Stomach smooth muscle (tissue), 2 donors: ENCODE data around the gene MCHR1.
A peak's percentile ranks its signal among the peaks of the same experiment; 100 is the strongest.
"Not testable (repeated sequence)": the region's sequence is repeated elsewhere in the genome, so short reads cannot be mapped to it uniquely, and the experiment has no call there.

Source experiments
- H3K27ac ChIP-seq: one replicate; pipeline ENCODE4 v1.7.0; 2013; ENCODE audit warnings: mild to moderate bottlenecking, low read length, inconsistent platforms
- H3K27me3 ChIP-seq, 2 donors: one replicate each; pipeline ENCODE4 v1.7.0; 2013; ENCODE audit warnings: low read length in 2 of 2; ENCODE audit not compliant: insufficient read depth in 2 of 2, control insufficient read depth in 1 of 2
- H3K36me3 ChIP-seq, 2 donors: one replicate each; pipeline ENCODE4 v1.7.0; 2013; ENCODE audit warnings: low read length in 2 of 2; ENCODE audit not compliant: control insufficient read depth in 2 of 2, insufficient read depth in 2 of 2
- H3K4me1 ChIP-seq: one replicate; pipeline ENCODE4 v1.7.0; 2013; ENCODE audit warnings: low read length; ENCODE audit not compliant: control insufficient read depth, insufficient read depth
- H3K4me3 ChIP-seq, 2 donors: one replicate each; pipeline ENCODE4 v1.7.0; 2013; ENCODE audit warnings: low read length in 2 of 2
- H3K9ac ChIP-seq, 2 donors: one replicate each; pipeline ENCODE4 v1.7.0; 2013; ENCODE audit warnings: low read length in 2 of 2, mild to moderate bottlenecking in 1 of 2
- H3K9me3 ChIP-seq, 2 donors: one replicate each; pipeline ENCODE4 v1.7.0; 2013; ENCODE audit warnings: low read length in 2 of 2; ENCODE audit not compliant: control insufficient read depth in 2 of 2
- donor health status: healthy.
- donor health status: Pancreatic carcinoma.

MCHR1 gene

GRCh38 chr22:40641269-40641668, 38.0 kb upstream of the MCHR1 start:
- Histone ChIP-seq H3K9me3 (no peaks in the 10 kb centered on the region), H3K27me3 (no peaks in the 10 kb centered on the region), H3K36me3 (no peaks in the 10 kb centered on the region)

GRCh38 chr22:40642316-40642715, 37.0 kb upstream of the MCHR1 start:
- no peaks in the 10 kb centered on the region for H3K36me3 ChIP-seq
- H3K27ac ChIP-seq: no peak overlapping the region
- H3K4me3 ChIP-seq: no peak overlapping the region
- no peaks in the 10 kb centered on the region for H3K27me3 ChIP-seq
- no peak overlapping the region for H3K9ac ChIP-seq
- no peaks in the 10 kb centered on the region for H3K9me3 ChIP-seq
- peaks cover 11% of the 10 kb centered on the region for H3K4me1 ChIP-seq

More at GRCh38 chr22:40641269-40641668, 38.0 kb upstream of the MCHR1 start:
- no peak overlapping the region for H3K9ac ChIP-seq
- H3K27ac ChIP-seq: no peak overlapping the region
- H3K4me3 ChIP-seq: no peak overlapping the region
- H3K4me1 ChIP-seq: peaks cover 13% of the 10 kb centered on the region

GRCh38 chr22:40645579-40646197, 33.6 kb upstream of the MCHR1 start:
- no peaks in the 10 kb centered on the region for H3K9me3 ChIP-seq
- peak overlapping the region in 1 of 2 donors; percentile 29 for H3K4me3 ChIP-seq
- peak overlapping the region in 1 of 2 donors; percentile 29 for H3K9ac ChIP-seq
- H3K4me1 ChIP-seq: peaks cover 3% of the 10 kb centered on the region
- H3K27me3 ChIP-seq: no peaks in the 10 kb centered on the region
- no peak overlapping the region for H3K27ac ChIP-seq
- H3K36me3 ChIP-seq: no peaks in the 10 kb centered on the region

- Histone ChIP-seq H3K27me3 (no peaks in the 10 kb centered on the region), H3K4me1 (peaks cover 19% of the 10 kb centered on the region), H3K27ac (no peak overlapping the region), H3K4me3 (no peak overlapping the region), H3K9me3 (no peaks in the 10 kb centered on the region), H3K9ac (no peak overlapping the region), H3K36me3 (no peaks in the 10 kb centered on the region)
These were observed 30.9 kb upstream of the MCHR1 start for GRCh38 chr22:40648386-40648785.

- H3K4me1 ChIP-seq: peaks cover 33% of the 10 kb centered on the region
- H3K27me3 ChIP-seq: no peaks in the 10 kb centered on the region
- peak overlapping the region; percentile 98 for H3K27ac ChIP-seq
- H3K9me3 ChIP-seq: no peaks in the 10 kb centered on the region
- no peaks in the 10 kb centered on the region for H3K36me3 ChIP-seq
- H3K9ac ChIP-seq: peak overlapping the region; percentile 59 to 99
- H3K4me3 ChIP-seq: peak overlapping the region in 1 of 2 donors; percentile 93
These were observed 28.2 kb upstream of the MCHR1 start for GRCh38 chr22:40651057-40651456.

- H3K9me3 ChIP-seq: no peaks in the 10 kb centered on the region
- H3K9ac ChIP-seq: peak overlapping the region; percentile 59 to 99
- H3K4me1 ChIP-seq: peaks cover 33% of the 10 kb centered on the region
- H3K27ac ChIP-seq: peak overlapping the region; percentile 98
- no peaks in the 10 kb centered on the region for H3K36me3 ChIP-seq
- no peaks in the 10 kb centered on the region for H3K27me3 ChIP-seq
- H3K4me3 ChIP-seq: peak overlapping the region; percentile 50 to 93
These were observed 27.5 kb upstream of the MCHR1 start for GRCh38 chr22:40651563-40652501.

GRCh38 chr22:40653361-40653760, 25.9 kb upstream of the MCHR1 start:
- Histone ChIP-seq H3K9ac (no peak overlapping the region), H3K4me3 (no peak overlapping the region), H3K9me3 (no peaks in the 10 kb centered on the region), H3K36me3 (no peaks in the 10 kb centered on the region), H3K27ac (peak overlapping the region; percentile 98), H3K4me1 (peaks cover 33% of the 10 kb centered on the region), H3K27me3 (no peaks in the 10 kb centered on the region)

- H3K27me3 ChIP-seq: no peaks in the 10 kb centered on the region
- H3K9ac ChIP-seq: peak overlapping the region; percentile 44 to 60
- no peaks in the 10 kb centered on the region for H3K9me3 ChIP-seq
- H3K27ac ChIP-seq: peak overlapping the region; percentile 73
- H3K36me3 ChIP-seq: no peaks in the 10 kb centered on the region
- peak overlapping the region in 1 of 2 donors; percentile 5 for H3K4me3 ChIP-seq
- peaks cover 33% of the 10 kb centered on the region for H3K4me1 ChIP-seq
These were observed 24.6 kb upstream of the MCHR1 start for GRCh38 chr22:40654522-40655167.

GRCh38 chr22:40655941-40656340, 23.3 kb upstream of the MCHR1 start:
- H3K9me3 ChIP-seq, H3K4me3 ChIP-seq, H3K36me3 ChIP-seq, H3K27ac ChIP-seq, H3K27me3 ChIP-seq, H3K9ac ChIP-seq: not testable (repeated sequence)
- H3K4me1 ChIP-seq: peaks cover 33% of the 10 kb centered on the region

GRCh38 chr22:40656651-40657050, 22.6 kb upstream of the MCHR1 start:
- not testable (repeated sequence) for H3K27ac ChIP-seq, H3K9ac ChIP-seq, H3K27me3 ChIP-seq, H3K36me3 ChIP-seq, H3K4me3 ChIP-seq, H3K9me3 ChIP-seq
- H3K4me1 ChIP-seq: peaks cover 29% of the 10 kb centered on the region
